Gastrocnemius medialis (tissue), 4 donors: ENCODE data around the gene FIG4.

ENCODE experiments used
- CTCF ChIP-seq, 5 experiments: fragments of 450-650 bp in 3 of 5; fragments of 200-600 bp in 2 of 5; sonication (generic) in 2 of 5; IDR thresholded peaks in 4 of 5; conservative IDR thresholded peaks in 1 of 5; 1 replicate in 4 of 5; 2 replicates in 1 of 5; pipeline ENCODE4 v1.5.1; 2016 to 2019; ENCODE audit warnings: antibody characterized with exemption in 5 of 5, mild to moderate bottlenecking in 3 of 5, moderate library complexity in 3 of 5
- POLR2A ChIP-seq, 2 donors: fragments of 450-650 bp; IDR thresholded peaks; one replicate each; pipeline ENCODE4 v1.6.1; 2017; ENCODE audit warnings: antibody characterized with exemption in 2 of 2, mild to moderate bottlenecking in 2 of 2, moderate library complexity in 2 of 2

- TF ChIP-seq CTCF (IDR thresholded peaks at IDR 0.05 in 4 of 5, conservative IDR thresholded peaks at IDR 0.05 in 1 of 5) (no peak), POLR2A (IDR thresholded peaks at IDR 0.05) (no peak)
These were observed 105.0 kb downstream of the FIG4 start for GRCh38 chr6:109795994-109796555.
